NB4 (cell line): Measurements from ENCODE around the gene CYP4F22.
"Not testable (repeated sequence)": the region's sequence is repeated elsewhere in the genome, so short reads cannot be mapped to it uniquely, and the experiment has no call there.

Experiments
- DNase-seq: peaks from one replicate; pipeline ENCODE4 v3.0.0; 2010; ENCODE audit warnings: low read depth
- H3K4me3 ChIP-seq: one replicate; pipeline ENCODE4 v1.5.1; 2011; ENCODE audit warnings: mild to moderate bottlenecking, low read depth, low read length, moderate library complexity
- CTCF ChIP-seq: IDR thresholded peaks from one replicate; pipeline ENCODE4 v1.5.1; 2012; ENCODE audit warnings: low read depth, low read length
- MAX ChIP-seq: IDR thresholded peaks from 2 replicates; pipeline ENCODE4 v1.6.1; 2011; ENCODE audit warnings: low read depth, low read length
- MYC ChIP-seq: IDR thresholded peaks from 2 replicates; pipeline ENCODE4 v1.6.1; 2011; ENCODE audit warnings: low read depth, low read length
- POLR2A ChIP-seq: IDR thresholded peaks from 2 replicates; pipeline ENCODE4 v1.6.1; 2011; ENCODE audit warnings: mild to moderate bottlenecking; ENCODE audit not compliant: insufficient read length; ENCODE audit errors: extremely low read depth

Gene CYP4F22

GRCh38 chr19:15506074-15506571 lies 2.2 kb upstream of the CYP4F22 start:
- no peak overlapping the region for H3K4me3 ChIP-seq
- no peak for DNase-seq
- no peak for TF ChIP-seq POLR2A
- no peak for TF ChIP-seq MYC
- TF ChIP-seq CTCF, result no peak
- no peak for TF ChIP-seq MAX

GRCh38 chr19:15507068-15508034 lies 974 bp upstream of the CYP4F22 start:
- no peak for DNase-seq
- no peak for TF ChIP-seq MYC
- TF ChIP-seq MAX, result 0 out of 2 replicates have a peak, but pooled peaks have one; percentile 4
- no peak overlapping the region for H3K4me3 ChIP-seq

GRCh38 chr19:15511671-15512424 lies 3.5 kb downstream of the CYP4F22 start:
- H3K4me3 ChIP-seq, result no peak overlapping the region
- no peak for DNase-seq
- TF ChIP-seq CTCF, result no peak
- no peak for TF ChIP-seq MAX
- no peak for TF ChIP-seq POLR2A
- no peak for TF ChIP-seq MYC

- H3K4me3 ChIP-seq, result not testable (repeated sequence)
Measured at GRCh38 chr19:15515227-15515625, 6.9 kb downstream of the CYP4F22 start.

GRCh38 chr19:15516363-15516762 lies 8.0 kb downstream of the CYP4F22 start:
- no peak overlapping the region for H3K4me3 ChIP-seq
- DNase-seq, result no peak
- TF ChIP-seq MYC, result no peak

More at GRCh38 chr19:15515227-15515625, 6.9 kb downstream of the CYP4F22 start:
- not testable (repeated sequence) for DNase-seq

GRCh38 chr19:15517778-15518177 lies 9.5 kb downstream of the CYP4F22 start:
- no peak for DNase-seq
- no peak overlapping the region for H3K4me3 ChIP-seq
- TF ChIP-seq MAX (no peak), MYC (no peak), CTCF (no peak), POLR2A (no peak)

GRCh38 chr19:15519433-15519976 lies 11.2 kb downstream of the CYP4F22 start:
- no peak overlapping the region for H3K4me3 ChIP-seq
- TF ChIP-seq POLR2A (no peak), MYC (no peak), MAX (no peak), CTCF (no peak)
- no peak for DNase-seq
